NT2/D1 (cell line): ENCODE measurements around the gene SEMA3A.

Experiments used
- YY1 ChIP-seq: IDR thresholded peaks from 2 replicates; pipeline ENCODE4 v1.6.1; 2011; ENCODE audit not compliant: insufficient read length, insufficient read depth
- ZNF274 ChIP-seq: IDR thresholded peaks from 2 replicates; pipeline ENCODE4 v1.6.1; 2011; ENCODE audit warnings: mild to moderate bottlenecking, low read depth, low read length

GRCh38 chr7:84144480-84144879 is 50.1 kb downstream of the SEMA3A start:
- TF ChIP-seq ZNF274 (no peak), YY1 (no peak)
